ENCODE measurements around the gene CCDC170. TPM values are rescaled to one million over a fixed set of nuclear protein-coding genes. Genes with fewer than 3 reads are reported as not detected.
"Not testable (repeated sequence)": the region's sequence is repeated elsewhere in the genome, so short reads cannot be mapped to it uniquely, and the experiment has no call there.

Gene CCDC170
- total RNA-seq, 1 donor from 2014 or later = 0.14 TPM

DNA sequence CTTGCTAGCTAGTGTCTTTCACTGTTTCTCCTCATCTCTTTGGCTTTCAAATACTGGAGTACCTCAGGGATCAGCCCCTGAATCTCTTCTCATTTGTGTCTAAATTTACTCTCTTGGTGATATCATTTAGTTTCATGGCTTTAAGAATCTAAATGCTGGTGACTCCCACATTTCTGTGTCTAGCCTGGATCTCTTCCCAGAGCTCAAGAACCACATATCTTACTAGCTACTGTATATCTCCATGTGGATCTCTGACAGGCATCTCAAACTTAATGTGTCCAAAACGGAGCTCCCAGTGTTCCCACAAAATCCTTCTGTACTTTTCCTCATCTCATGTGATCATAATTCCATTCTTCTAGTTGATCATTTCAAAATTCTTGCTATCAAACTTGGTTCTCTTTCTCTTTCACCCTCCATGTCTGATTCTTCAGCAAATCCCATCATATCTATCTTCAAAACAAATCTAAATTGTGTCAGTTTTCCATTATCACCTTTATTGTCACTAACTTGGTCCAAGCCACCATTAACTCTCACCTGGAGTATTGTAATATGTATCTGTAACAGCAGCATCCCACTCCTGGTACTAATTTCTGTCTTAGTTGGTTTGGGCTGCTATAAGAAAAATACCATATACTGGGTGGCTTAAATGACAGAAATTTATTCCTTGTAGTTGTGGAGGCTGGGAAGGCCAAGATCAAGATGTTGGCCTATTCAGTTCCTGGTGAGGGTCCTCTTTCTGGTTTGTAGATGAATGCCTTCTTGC is 45.9 kb downstream of the CCDC170 start:
- no peaks in the 10 kb centered on the region for H3K79me2 ChIP-seq (ENCODE audit: insufficient read depth, low read length)

DNA sequence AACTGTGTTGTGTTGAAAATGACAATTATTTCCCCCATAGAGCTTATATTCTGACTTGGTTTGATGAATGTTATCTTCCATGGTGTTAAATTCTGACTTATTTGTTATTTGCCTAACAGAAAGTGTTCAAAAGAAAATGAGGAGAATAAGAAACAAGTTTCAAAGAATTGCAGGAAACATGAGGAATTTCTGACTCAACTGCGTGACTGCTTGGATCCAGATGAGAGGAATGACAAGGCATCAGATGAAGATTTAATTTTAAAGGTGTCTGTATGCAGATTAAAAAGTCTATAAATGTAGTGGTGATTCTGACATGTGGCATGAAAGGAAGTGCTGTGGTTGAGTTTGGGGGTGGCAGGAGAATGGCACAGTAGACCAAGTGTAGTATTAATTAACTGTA is 50.6 kb downstream of the CCDC170 start:
- H3K9me3 ChIP-seq (ENCODE audit: insufficient read depth, low read depth, low read length) = peaks cover 4% of the 10 kb centered on the region
- no peak overlapping the region for H3K9ac ChIP-seq (ENCODE audit: low read length)
- Mint-ChIP-seq H3K4me3 (ENCODE audit: unreplicated experiment) (no peak overlapping the region), H3K27me3 (ENCODE audit: low read depth, unreplicated experiment) (no peaks in the 10 kb centered on the region), H3K36me3 (ENCODE audit: low read depth, unreplicated experiment) (no peaks in the 10 kb centered on the region), H3K9me3 (ENCODE audit: unreplicated experiment) (peaks cover 12% of the 10 kb centered on the region), H3K27ac (ENCODE audit: unreplicated experiment) (no peak overlapping the region), H3K4me1 (ENCODE audit: low read depth, unreplicated experiment) (no peaks in the 10 kb centered on the region)
- no peak overlapping the region for H3K27ac ChIP-seq (ENCODE audit: low read depth, low read length)
- H4K20me1 ChIP-seq (ENCODE audit: insufficient read depth, low read length) = no peaks in the 10 kb centered on the region
- no peaks in the 10 kb centered on the region for H3K36me3 ChIP-seq (ENCODE audit: insufficient read depth, low read length)
- H3K4me2 ChIP-seq (ENCODE audit: low read length) = no peak overlapping the region
- DNase-seq (ENCODE audit: low read depth) = no peak
- TF ChIP-seq, protein P1, sequence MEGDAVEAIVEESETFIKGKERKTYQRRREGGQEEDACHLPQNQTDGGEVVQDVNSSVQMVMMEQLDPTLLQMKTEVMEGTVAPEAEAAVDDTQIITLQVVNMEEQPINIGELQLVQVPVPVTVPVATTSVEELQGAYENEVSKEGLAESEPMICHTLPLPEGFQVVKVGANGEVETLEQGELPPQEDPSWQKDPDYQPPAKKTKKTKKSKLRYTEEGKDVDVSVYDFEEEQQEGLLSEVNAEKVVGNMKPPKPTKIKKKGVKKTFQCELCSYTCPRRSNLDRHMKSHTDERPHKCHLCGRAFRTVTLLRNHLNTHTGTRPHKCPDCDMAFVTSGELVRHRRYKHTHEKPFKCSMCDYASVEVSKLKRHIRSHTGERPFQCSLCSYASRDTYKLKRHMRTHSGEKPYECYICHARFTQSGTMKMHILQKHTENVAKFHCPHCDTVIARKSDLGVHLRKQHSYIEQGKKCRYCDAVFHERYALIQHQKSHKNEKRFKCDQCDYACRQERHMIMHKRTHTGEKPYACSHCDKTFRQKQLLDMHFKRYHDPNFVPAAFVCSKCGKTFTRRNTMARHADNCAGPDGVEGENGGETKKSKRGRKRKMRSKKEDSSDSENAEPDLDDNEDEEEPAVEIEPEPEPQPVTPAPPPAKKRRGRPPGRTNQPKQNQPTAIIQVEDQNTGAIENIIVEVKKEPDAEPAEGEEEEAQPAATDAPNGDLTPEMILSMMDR (IDR thresholded peaks at IDR 0.05; ENCODE audit: insufficient read depth, low read depth, low read length) = no peak
- TF ChIP-seq EZH2 (IDR thresholded peaks at IDR 0.05; ENCODE audit: insufficient read depth, low read length) = no peak
- H3K4me3 ChIP-seq (ENCODE audit: insufficient read depth, low read depth, low read length) = no peak overlapping the region
- no peaks in the 10 kb centered on the region for H3K27me3 ChIP-seq (ENCODE audit: insufficient read depth, low read length)
- no peaks in the 10 kb centered on the region for H3K79me2 ChIP-seq (ENCODE audit: insufficient read depth, low read length)
- no peak for FAIRE-seq
- no peak overlapping the region for H2AFZ ChIP-seq (ENCODE audit: low read depth, low read length)
- H3K4me1 ChIP-seq (ENCODE audit: insufficient read depth, low read length) = no peaks in the 10 kb centered on the region

More for the DNA sequence above, 45.9 kb downstream of the CCDC170 start:
- Histone ChIP-seq H3K4me3 (ENCODE audit: insufficient read depth, low read depth, low read length) (no peak overlapping the region), H3K9me3 (ENCODE audit: insufficient read depth, low read depth, low read length) (peaks cover 4% of the 10 kb centered on the region), H3K4me2 (ENCODE audit: low read length) (no peak overlapping the region), H3K27me3 (ENCODE audit: insufficient read depth, low read length) (no peaks in the 10 kb centered on the region), H3K4me1 (ENCODE audit: insufficient read depth, low read length) (peaks cover 4% of the 10 kb centered on the region), H2AFZ (ENCODE audit: low read depth, low read length) (no peak overlapping the region), H3K27ac (ENCODE audit: low read depth, low read length) (no peak overlapping the region), H3K9ac (ENCODE audit: low read length) (no peak overlapping the region), H3K36me3 (ENCODE audit: insufficient read depth, low read length) (no peaks in the 10 kb centered on the region), H4K20me1 (ENCODE audit: insufficient read depth, low read length) (no peaks in the 10 kb centered on the region)
- Mint-ChIP-seq H3K9me3 (ENCODE audit: unreplicated experiment) (peaks cover 11% of the 10 kb centered on the region), H3K4me1 (ENCODE audit: low read depth, unreplicated experiment) (no peaks in the 10 kb centered on the region), H3K4me3 (ENCODE audit: unreplicated experiment) (no peak overlapping the region), H3K27me3 (ENCODE audit: low read depth, unreplicated experiment) (no peaks in the 10 kb centered on the region), H3K27ac (ENCODE audit: unreplicated experiment) (no peak overlapping the region), H3K36me3 (ENCODE audit: low read depth, unreplicated experiment) (no peaks in the 10 kb centered on the region)
- peak; percentile 71 for DNase-seq (ENCODE audit: low read depth)
- FAIRE-seq = no peak
- no peak for TF ChIP-seq EZH2 (IDR thresholded peaks at IDR 0.05; ENCODE audit: insufficient read depth, low read length)
- TF ChIP-seq, protein P1 (IDR thresholded peaks at IDR 0.05; ENCODE audit: insufficient read depth, low read depth, low read length) = no peak

DNA sequence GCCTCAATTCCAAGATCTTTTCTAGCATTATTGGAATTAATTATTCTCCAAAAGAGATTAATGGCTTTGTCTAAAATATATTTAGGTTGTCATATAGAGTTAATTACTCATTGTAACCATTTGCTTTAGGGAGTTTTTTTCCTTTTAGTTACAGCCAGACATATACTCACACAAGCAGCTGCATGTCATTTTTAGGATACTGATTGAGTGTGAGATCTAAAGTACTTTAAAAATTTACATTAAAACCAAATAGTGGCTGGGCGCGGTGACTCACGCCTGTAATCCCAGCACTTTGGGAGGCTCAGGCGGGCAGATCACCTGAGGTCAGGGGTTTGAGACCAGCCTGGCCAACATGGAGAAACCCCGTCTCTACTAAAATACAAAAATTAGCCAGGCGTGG is 51.1 kb downstream of the CCDC170 start:
- H3K9me3 ChIP-seq (ENCODE audit: insufficient read depth, low read depth, low read length); H3K4me1 ChIP-seq (ENCODE audit: insufficient read depth, low read length); H4K20me1 ChIP-seq (ENCODE audit: insufficient read depth, low read length); H3K36me3 Mint-ChIP-seq (ENCODE audit: low read depth, unreplicated experiment); H3K4me1 Mint-ChIP-seq (ENCODE audit: low read depth, unreplicated experiment); H3K36me3 ChIP-seq (ENCODE audit: insufficient read depth, low read length); H3K79me2 ChIP-seq (ENCODE audit: insufficient read depth, low read length); H3K27me3 ChIP-seq (ENCODE audit: insufficient read depth, low read length); H3K9me3 Mint-ChIP-seq (ENCODE audit: unreplicated experiment); H3K4me3 Mint-ChIP-seq (ENCODE audit: unreplicated experiment); H3K4me3 ChIP-seq (ENCODE audit: insufficient read depth, low read depth, low read length); H3K4me2 ChIP-seq (ENCODE audit: low read length); H3K27ac ChIP-seq (ENCODE audit: low read depth, low read length); H3K27ac Mint-ChIP-seq (ENCODE audit: unreplicated experiment); DNase-seq (ENCODE audit: low read depth); FAIRE-seq; H3K27me3 Mint-ChIP-seq (ENCODE audit: low read depth, unreplicated experiment); H3K9ac ChIP-seq (ENCODE audit: low read length); H2AFZ ChIP-seq (ENCODE audit: low read depth, low read length): not testable (repeated sequence)
